GM21528 (cell line): ENCODE results near the gene MTHFD2L.
"Not testable (repeated sequence)": the region's sequence is repeated elsewhere in the genome, so short reads cannot be mapped to it uniquely, and the experiment has no call there.

Source experiments
- ATAC-seq: cut with Tn5 transposase; IDR thresholded peaks from one replicate; pipeline ENCODE4 v1.9.1; 2021; ENCODE audit warnings: mild to moderate bottlenecking, moderate library complexity; ENCODE audit not compliant: unreplicated experiment, low FRiP score

The MTHFD2L gene

GRCh38 chr4:74157561-74158465 lies at the start of gene MTHFD2L:
Gene MTHFD2L (plus strand): TSS chr4:74158118. CDS start chr4:74158139, 21 bp downstream.
- peak; percentile 99 for ATAC-seq

GRCh38 chr4:74108457-74109115 lies 49.3 kb upstream of the MTHFD2L start:
- no peak for ATAC-seq

- no peak for ATAC-seq
Observed at GRCh38 chr4:74109116-74109869, 48.6 kb upstream of the MTHFD2L start.

DNA sequence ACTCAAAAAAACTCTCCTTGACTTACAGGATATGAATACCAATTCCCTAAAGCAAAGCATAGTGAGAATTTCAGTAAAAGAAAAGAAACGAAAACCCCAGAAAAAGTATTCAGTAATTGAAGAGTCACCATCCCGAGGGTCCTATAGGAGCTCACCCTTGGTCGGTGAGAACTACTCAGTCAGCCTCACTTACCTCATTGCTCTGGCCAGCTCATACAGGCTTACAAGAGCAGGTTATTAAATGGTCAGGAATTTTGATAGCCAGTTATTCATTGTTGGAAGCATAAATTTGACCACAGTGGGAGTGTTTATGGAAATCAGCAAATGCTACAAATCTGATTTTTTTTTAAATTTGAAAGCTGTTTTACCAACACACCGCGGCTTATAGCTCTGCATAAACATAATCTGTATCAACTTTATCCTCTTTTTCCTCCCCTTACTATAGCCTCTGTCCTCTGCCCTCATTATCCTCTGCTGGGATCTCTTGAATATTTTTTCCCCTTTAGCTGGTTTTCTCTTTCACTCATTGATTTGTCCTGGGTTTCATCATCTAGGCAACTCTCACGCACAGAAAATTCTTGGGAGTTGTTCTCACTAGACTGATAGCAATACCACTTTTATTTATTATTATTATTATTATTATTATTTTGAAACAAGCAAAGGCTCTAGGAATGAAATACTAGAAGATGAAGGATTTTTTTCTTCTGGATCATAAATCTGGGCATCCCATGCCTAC lies 47.9 kb upstream of the MTHFD2L start:
- no peak for ATAC-seq

GRCh38 chr4:74110670-74111069 lies 47.2 kb upstream of the MTHFD2L start:
- no peak for ATAC-seq

GRCh38 chr4:74111306-74111975 lies 46.5 kb upstream of the MTHFD2L start:
- no peak for ATAC-seq

- no peak for ATAC-seq
Observed at GRCh38 chr4:74111990-74112389, 45.9 kb upstream of the MTHFD2L start.

DNA sequence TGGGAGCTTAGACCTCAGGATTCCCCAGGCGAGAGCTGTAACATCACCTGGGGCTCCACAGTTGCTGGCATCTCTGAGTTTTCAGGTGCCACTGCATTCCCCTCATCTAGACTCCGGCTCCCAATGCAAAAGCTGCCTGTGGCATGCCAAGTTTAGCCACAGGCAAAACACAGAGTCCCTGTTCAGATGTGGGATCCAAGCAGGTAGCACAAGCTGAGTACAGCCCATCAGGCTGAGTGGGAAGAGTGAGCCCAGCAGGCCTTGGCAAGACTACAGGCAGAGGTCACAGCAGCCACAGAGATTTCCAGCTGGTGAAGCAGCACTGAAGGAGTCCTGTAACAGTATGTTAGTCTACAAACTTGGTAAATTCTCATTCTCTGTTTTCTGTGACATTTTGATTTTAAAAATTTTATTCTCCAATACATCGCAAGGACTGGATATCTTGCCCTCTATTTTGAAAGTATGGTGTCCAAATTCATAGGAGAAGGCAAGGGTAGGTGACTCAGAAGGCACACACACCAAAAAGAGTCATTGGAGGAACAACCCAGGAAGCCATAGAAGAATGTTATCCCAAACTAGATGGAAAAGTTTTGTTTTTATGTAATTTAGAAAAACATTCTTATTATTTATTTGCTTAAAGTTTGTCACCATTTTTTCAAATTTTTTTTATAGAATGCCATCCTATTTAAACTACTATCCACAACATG lies 45.4 kb upstream of the MTHFD2L start:
- no peak for ATAC-seq

DNA sequence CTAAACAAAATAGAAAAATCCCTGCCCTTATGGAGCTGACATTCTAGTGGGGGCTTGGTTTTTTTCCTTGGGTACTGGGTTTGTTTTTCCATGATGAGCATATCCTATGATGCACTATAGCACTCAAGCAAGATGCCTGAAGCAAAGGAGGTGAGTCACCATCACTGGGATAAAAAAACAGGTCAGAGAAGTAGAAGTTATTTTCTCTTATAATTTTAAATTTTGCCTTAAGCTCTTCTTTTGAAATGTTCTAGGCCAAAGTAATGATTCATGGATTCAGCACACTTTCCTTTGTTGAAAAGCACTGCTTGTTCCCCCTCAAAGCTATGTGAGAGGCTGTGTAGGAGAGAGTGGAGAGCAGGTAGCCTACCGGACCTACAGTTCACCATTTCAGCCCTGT lies 43.7 kb upstream of the MTHFD2L start:
- no peak for ATAC-seq

DNA sequence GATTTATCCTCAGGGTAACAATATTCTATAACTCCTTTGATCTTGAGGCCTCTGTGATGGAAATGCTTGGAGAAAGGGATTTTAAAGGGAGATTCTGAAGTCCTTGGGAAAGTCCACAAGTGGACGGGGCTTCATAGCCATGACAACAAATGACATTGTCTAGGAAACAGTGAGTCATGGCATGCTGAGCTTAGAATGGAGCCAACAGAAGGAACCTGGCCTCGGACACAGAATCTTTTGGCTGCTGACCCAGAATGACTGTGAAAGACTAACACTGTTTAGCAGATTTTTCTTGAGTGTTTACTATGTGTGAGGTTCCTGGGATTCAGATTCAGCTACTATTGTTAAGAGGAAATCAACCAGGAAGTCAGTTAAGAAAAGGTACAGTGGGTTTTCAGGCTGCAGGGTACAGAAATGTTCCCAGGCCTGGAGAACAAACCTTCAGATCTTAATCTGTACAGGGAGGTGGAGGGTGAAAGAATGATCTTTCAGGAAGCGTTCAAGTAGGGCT lies 40.8 kb upstream of the MTHFD2L start:
- no peak for ATAC-seq

DNA sequence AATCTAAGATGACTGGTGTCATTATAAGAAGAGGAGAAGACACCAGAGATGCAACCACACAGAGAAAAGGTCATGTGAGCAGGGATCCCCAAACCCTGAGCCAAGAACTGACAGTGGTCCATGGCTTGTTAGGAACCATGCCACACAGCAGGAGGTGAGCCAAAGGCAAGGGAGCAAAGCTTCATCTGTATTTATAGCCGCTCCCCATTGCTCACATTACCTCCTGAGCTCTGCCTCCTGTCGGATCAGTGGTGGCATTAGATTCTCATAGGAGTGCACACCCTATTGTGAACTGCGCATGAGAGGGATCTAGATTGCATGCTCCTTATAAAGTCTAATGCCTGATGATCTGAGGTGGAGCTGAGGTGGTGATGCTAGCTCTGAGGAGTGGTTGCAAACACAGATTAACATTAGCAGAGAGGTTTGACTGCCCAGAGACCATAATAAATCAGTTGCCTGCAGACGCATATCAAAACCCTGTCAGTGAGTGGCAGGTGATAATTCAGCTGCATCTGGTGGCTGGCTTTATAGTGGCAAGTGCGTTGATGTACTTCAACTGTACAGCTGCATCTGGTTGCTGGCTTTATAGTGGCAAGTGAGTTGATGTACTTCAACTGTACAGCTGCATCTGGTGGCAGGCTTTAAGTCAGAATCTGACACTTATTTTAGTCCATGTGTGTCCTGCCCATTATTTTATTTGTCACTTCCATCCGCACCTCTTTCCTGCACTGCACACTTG lies 39.1 kb upstream of the MTHFD2L start:
- no peak for ATAC-seq

DNA sequence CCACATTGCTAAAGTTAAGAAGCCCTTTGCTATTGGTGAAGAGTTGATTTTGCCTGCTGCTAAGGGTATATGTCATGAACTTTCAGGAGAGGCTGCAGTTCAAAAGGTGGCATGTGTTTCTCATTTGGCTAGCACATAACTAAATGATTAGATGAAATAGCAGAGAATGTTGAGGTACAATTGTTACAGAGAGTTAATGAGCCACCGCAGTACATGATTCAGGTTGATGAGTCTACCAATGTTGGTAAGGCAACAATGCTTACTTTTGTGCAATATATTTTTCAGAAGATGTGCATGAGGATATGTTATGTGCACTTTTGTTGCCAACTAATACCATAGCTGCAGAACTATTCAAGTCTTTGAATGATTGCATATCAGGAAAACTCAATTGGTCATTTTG lies 37.8 kb upstream of the MTHFD2L start:
- ATAC-seq: no peak

DNA sequence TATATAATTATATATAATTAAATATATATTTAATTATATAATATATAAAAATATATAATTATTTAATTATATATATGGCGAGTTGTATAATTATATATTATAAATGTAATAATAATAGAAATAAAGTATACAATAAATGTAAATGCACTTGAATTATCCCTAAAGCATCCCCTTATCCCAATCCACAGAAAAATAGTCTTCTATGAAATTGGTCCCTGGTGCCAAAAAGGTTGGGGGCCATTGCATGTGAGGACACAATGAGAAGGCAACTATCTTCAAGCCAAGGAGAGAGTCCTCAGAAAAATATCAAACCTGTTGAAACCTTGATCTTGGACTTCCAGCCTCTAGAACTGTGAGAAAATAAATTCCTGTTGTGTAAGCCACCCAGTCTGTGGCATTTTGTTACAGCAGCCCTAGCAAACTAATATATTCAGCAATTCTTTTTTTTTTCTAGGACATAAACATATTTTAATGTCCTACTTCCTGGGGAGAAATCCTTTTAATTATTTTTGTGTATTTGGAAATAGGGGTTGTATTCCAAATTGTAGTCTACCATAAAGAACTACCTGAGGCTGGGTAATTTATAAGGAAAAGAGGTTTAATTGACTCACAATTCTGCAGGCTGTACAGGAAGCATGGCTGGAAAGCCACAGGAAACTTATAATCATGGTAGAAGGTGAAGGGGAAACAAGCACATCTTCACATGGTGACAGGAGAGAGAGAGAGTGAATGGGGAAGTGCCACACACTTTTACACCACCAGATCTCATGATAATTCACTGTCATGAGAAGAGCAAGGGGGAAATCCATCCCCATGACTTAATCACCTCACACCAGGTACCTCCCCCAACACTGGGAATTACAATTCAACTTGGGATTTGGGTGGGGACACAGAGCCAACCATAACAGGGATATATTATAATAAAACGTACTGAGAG lies 36.0 kb upstream of the MTHFD2L start:
- ATAC-seq: no peak

DNA sequence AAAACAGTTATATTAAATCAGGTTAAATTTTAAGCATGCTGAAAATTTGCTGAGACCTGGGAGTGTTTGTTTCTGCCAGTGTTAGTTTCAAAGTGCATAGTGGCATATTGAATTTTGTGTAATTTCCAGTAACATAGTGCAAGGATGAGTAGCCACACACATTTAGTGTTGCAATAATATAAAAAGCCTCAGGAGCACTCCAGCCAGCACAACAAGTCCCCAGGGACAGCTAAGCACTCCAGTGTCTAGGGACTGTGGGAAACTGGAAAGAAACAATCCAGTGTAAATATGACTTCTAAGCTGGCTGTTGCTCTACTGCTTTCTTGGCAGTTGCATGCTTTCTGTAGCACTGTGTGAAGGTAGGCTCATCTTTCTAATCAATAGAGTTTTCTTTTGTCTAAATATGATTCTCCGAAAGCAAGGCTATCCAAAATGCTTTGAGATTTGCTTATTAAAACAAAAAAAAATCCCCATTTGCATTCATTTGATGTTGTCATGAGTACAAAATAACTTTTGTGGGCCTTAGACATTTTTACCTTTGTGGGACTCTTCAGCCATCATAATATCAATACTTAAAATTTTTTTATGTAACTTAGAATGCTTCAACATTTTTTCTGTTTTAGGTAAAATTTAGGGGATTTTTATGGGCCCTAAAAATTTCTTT lies 34.7 kb upstream of the MTHFD2L start:
- no peak for ATAC-seq

DNA sequence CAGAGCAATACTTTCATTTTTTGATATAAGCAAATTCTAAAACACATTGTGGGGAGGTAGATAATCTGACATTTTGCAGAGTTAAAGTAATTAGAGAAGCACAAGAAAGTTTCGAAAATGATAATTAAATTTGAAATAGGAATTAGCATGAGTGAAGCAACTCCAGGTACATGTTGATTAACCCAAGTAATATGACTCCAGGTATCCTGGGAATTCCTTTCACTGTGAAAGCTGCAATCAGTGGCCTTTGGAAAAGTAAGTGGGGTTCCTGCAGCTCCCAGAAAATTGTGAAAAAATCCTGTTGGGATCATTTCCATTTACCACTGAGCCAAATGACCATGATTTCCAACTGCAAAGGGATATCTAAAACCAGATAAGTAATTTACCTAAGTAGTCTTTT lies 32.9 kb upstream of the MTHFD2L start:
- no peak for ATAC-seq

GRCh38 chr4:74127745-74128144 lies 30.2 kb upstream of the MTHFD2L start:
- no peak for ATAC-seq

DNA sequence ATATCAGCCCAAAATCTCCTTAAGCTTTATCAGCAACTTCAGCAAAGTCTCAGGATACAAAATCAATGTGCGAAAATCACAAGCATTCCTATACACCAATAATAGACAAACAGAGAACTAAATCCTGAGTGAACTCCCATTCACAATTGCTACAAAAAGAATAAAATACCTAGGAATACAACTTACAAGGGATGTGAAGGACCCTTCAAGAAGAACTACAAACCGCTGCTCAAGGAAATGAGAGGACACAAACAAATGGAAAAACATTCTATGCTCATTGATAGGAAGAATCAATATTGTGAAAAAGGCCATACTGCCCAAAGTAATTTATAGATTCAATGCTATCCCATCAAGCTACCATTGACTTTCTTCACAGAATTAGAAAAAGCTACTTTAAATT lies 27.1 kb upstream of the MTHFD2L start:
- not testable (repeated sequence) for ATAC-seq
